Esophagus squamous epithelium (tissue), 5 donors: ENCODE results near the gene SPSB1. TPM values are rescaled to one million over a fixed set of nuclear protein-coding genes. Genes with fewer than 3 reads are reported as not detected.

ENCODE experiments used
- DNase-seq: peaks from one replicate; lab custom pipeline; 2025; lab: John Stamatoyannopoulos, UW
- H3K27ac ChIP-seq, 4 donors: fragments of 200-600 bp; sonication (generic); one replicate each; pipeline ENCODE4 v1.5.1; 2016 to 2019; ENCODE audit warnings: mild to moderate bottlenecking in 1 of 4
- H3K27me3 ChIP-seq, 4 donors: fragments of 200-600 bp; sonication (generic); 1 replicate in 3 of 4; 2 replicates in 1 of 4; pipeline versions ENCODE4 v1.5.1 to v1.6.0; 2017 to 2021; ENCODE audit warnings: antibody characterized with exemption in 1 of 4
- H3K36me3 ChIP-seq, 3 donors: fragments of 200-600 bp; sonication (generic); one replicate each; pipeline ENCODE4 v1.5.1; 2016 to 2019
- H3K4me1 ChIP-seq, 3 donors: fragments of 200-600 bp; sonication (generic); one replicate each; pipeline ENCODE4 v1.5.1; 2017 to 2019
- H3K4me3 ChIP-seq, 4 donors: fragments of 200-600 bp; sonication (generic); 1 replicate in 3 of 4; 2 replicates in 1 of 4; pipeline ENCODE4 v1.5.1; 2016 to 2019; ENCODE audit warnings: mild to moderate bottlenecking in 2 of 4, moderate library complexity in 1 of 4
- H3K9me3 ChIP-seq, 3 donors: fragments of 200-600 bp; sonication (generic); one replicate each; pipeline ENCODE4 v1.5.1; 2016 to 2019
- CTCF ChIP-seq, 6 experiments: fragments of 450-650 bp in 4 of 6; fragments of 200-600 bp in 2 of 6; sonication (generic) in 2 of 6; IDR thresholded peaks; one replicate each; pipeline ENCODE4 v1.5.1; 2016 to 2019; ENCODE audit warnings: antibody characterized with exemption in 6 of 6, mild to moderate bottlenecking in 4 of 6, moderate library complexity in 4 of 6
- POLR2A ChIP-seq, 4 donors: fragments of 450-650 bp; IDR thresholded peaks; one replicate each; pipeline ENCODE4 v1.6.1; 2017; ENCODE audit warnings: antibody characterized with exemption in 4 of 4, mild to moderate bottlenecking in 4 of 4, moderate library complexity in 3 of 4
- WGBS, 2 donors: methylation state at CpG; one replicate each; pipeline ENCODE4 v1.1.5; 2018; 5-methylcytosine and 5-hydroxymethylcytosine counted together
- intact Hi-C: fragments of 100-400 bp; cut with DNase I; formaldehyde crosslinking; loops from one replicate; pipeline ENCODE4 v1.15.0; 2022
- total RNA-seq, 4 donors: library from RNA; depleted of rRNA; stranded (reverse); fragments of >200 nt; gene quantifications; one replicate each; pipeline ENCODE4 v1.1.0, GENCODE V29; 2016
- donor health status: DM: yes; HTN: yes; CAD: no.

SPSB1 gene
- total RNA-seq, 4 donors from 2014 or later: 15.2 to 35.5 (median 25.2) TPM

- Histone ChIP-seq H3K27me3 (no peaks in the 10 kb centered on the region), H3K27ac (no peak overlapping the region), H3K36me3 (peaks cover 3 to 63% (median 17%) of the 10 kb centered on the region in 3 donors), H3K4me1 (peaks cover 0 to 37% (median 10%) of the 10 kb centered on the region in 3 donors), H3K9me3 (no peaks in the 10 kb centered on the region), H3K4me3 (no peak overlapping the region)
- no peak for DNase-seq
- intact Hi-C loops: no loop called here
- no peak for TF ChIP-seq POLR2A (IDR thresholded peaks at IDR 0.05)
- no peak for TF ChIP-seq CTCF (IDR thresholded peaks at IDR 0.05)
- 84 to 89% methylated on average over 5 to 7 of the region's 7 CpGs for WGBS, 2 donors
Measured at GRCh38 chr1:9267827-9268581, 24.7 kb upstream of the SPSB1 start.

GRCh38 chr1:9269078-9269501, 23.6 kb upstream of the SPSB1 start:
- intact Hi-C loops: no loop called here
- 86 to 87% methylated on average over 12 to 14 of the region's 17 CpGs for WGBS, 2 donors
- TF ChIP-seq CTCF (IDR thresholded peaks at IDR 0.05) (no peak), POLR2A (IDR thresholded peaks at IDR 0.05) (no peak)
- Histone ChIP-seq H3K36me3 (peaks cover 3 to 53% (median 9%) of the 10 kb centered on the region in 3 donors), H3K4me3 (no peak overlapping the region), H3K27me3 (no peaks in the 10 kb centered on the region), H3K27ac (no peak overlapping the region), H3K4me1 (peaks cover 0 to 37% (median 10%) of the 10 kb centered on the region in 3 donors), H3K9me3 (no peaks in the 10 kb centered on the region)
- DNase-seq: no peak

GRCh38 chr1:9269721-9270120, 23.0 kb upstream of the SPSB1 start:
- Histone ChIP-seq H3K9me3 (no peaks in the 10 kb centered on the region), H3K36me3 (peaks cover under 1 to 46% (median 2%) of the 10 kb centered on the region in 3 donors), H3K27ac (no peak overlapping the region), H3K27me3 (no peaks in the 10 kb centered on the region), H3K4me1 (peaks cover 0 to 37% (median 10%) of the 10 kb centered on the region in 3 donors), H3K4me3 (no peak overlapping the region)
- no peak for TF ChIP-seq CTCF (IDR thresholded peaks at IDR 0.05)
- no peak for TF ChIP-seq POLR2A (IDR thresholded peaks at IDR 0.05)
- WGBS, 2 donors: 84 to 92% methylated on average over 2 to 5 of the region's 12 CpGs
- no peak for DNase-seq
- intact Hi-C loops: no loop called here

- H3K36me3 ChIP-seq: peaks cover 0 to 40% (median 0%) of the 10 kb centered on the region in 3 donors
- no peaks in the 10 kb centered on the region for H3K9me3 ChIP-seq
- intact Hi-C loops: no loop called here
- peaks cover 3 to 42% (median 13%) of the 10 kb centered on the region in 3 donors for H3K4me1 ChIP-seq
- no peak overlapping the region for H3K27ac ChIP-seq
- DNase-seq: no peak
- TF ChIP-seq CTCF (IDR thresholded peaks at IDR 0.05) (no peak), POLR2A (IDR thresholded peaks at IDR 0.05) (no peak)
- no peak overlapping the region for H3K4me3 ChIP-seq
- 61 to 81% methylated on average over 3 to 6 of the region's 15 CpGs for WGBS, 2 donors
- no peaks in the 10 kb centered on the region for H3K27me3 ChIP-seq
Measured at GRCh38 chr1:9270290-9270883, 22.3 kb upstream of the SPSB1 start.

- Histone ChIP-seq H3K27me3 (no peaks in the 10 kb centered on the region), H3K4me3 (no peak overlapping the region), H3K36me3 (peaks cover 0 to 31% (median 0%) of the 10 kb centered on the region in 3 donors), H3K27ac (no peak overlapping the region), H3K4me1 (peaks cover 3 to 44% (median 19%) of the 10 kb centered on the region in 3 donors), H3K9me3 (no peaks in the 10 kb centered on the region)
- whole genome bisulfite sequencing, 2 donors: 69 to 82% methylated on average over 4 to 9 of the region's 11 CpGs
- TF ChIP-seq CTCF (IDR thresholded peaks at IDR 0.05): no peak
- TF ChIP-seq POLR2A (IDR thresholded peaks at IDR 0.05): no peak
- DNase-seq: no peak
- intact Hi-C loops: no loop called here
Measured at GRCh38 chr1:9271283-9271682, 21.4 kb upstream of the SPSB1 start.
